ENCODE measurements around the gene CACTIN. TPM values are rescaled to one million over a fixed set of nuclear protein-coding genes. Genes with fewer than 3 reads are reported as not detected.

Gene CACTIN
- polyA plus RNA-seq, 1 of the 3 experiments (the other 2 are of a cell fraction) = 36.4 TPM

DNA sequence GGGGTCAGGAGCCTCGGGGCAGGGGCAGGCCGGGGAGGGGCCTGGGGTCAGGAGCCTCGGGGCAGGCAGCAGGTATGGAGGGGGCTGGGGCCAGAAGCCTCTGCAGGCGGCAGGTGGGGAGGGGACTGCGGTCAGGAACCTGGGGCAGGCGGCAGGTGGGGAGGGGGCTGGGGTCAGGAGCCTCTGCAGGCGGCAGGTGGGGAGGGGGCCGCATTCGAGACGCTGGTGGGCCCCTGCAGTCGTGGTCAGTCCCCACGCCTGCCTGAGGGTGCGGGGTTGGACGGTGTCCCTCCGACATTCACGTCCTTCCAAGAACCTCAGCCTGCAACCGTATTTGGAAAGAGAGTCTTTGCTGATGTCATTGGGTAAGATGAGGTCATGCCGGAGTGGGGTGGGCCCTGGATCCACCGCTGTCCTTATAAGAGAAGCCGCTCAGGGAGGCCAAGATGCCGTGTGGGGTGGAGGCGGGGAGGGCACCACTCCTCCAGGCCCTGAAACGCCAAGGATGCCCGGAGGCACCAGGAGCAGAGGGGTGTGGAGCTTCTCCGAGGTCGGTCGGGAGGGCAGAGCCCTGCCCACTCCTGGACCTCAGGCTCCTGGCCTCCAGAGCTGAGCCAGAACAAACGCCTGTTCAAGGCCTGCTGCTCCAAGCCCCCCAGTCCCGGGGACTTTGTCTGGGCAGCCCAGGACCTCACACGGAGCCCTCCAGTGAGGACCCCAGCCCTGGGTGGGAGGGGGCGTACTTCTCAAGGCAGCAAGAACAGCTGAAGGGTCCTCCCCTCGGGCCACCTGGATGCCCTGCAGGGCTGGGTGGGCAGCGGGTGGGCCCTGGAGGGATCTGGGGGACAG lies 43.6 kb upstream of the CACTIN start:
- H3F3A ChIP-seq (replicated peaks; ENCODE audit: insufficient read depth) = no peaks in the 10 kb centered on the region
- CTCF ChIA-PET = interaction anchor here (0.9 to 1.9 kb wide), 2 partner anchors 9 to 49 kb away, joined by 3 to 5 read pairs; no protein-coding TSS in a partner anchor
- H3K36me3 ChIP-seq (replicated peaks in 1 of 2; ENCODE audit: control insufficient read depth in 1 of 2, insufficient read depth in 2 of 2, low read length in 1 of 2) = no peaks in the 10 kb centered on the region
- DNase-seq = no peak
- no peak overlapping the region for H3K4me3 ChIP-seq (ENCODE audit: low read depth in 2 of 2, low read length in 1 of 2)
- H3K9ac ChIP-seq = no peak overlapping the region
- peaks cover 19% of the 10 kb centered on the region for H4K20me1 ChIP-seq (ENCODE audit: insufficient read depth)
- H3K4me1 ChIP-seq (ENCODE audit: control insufficient read depth in 1 of 2, insufficient read depth in 2 of 2, low read depth in 1 of 2, low read length in 1 of 2) = peaks cover 0 to 2% of the 10 kb centered on the region in 2 experiments; a peak in 1 of 4 replicates
- 92% methylated on average over 6 of the region's 33 CpGs for WGBS (ENCODE audit: low lambda C conversion rate)
- no peak overlapping the region for H2AFZ ChIP-seq (ENCODE audit: low read depth)
- POLR2A ChIA-PET = no interaction called here
- TF ChIP-seq, protein P1, sequence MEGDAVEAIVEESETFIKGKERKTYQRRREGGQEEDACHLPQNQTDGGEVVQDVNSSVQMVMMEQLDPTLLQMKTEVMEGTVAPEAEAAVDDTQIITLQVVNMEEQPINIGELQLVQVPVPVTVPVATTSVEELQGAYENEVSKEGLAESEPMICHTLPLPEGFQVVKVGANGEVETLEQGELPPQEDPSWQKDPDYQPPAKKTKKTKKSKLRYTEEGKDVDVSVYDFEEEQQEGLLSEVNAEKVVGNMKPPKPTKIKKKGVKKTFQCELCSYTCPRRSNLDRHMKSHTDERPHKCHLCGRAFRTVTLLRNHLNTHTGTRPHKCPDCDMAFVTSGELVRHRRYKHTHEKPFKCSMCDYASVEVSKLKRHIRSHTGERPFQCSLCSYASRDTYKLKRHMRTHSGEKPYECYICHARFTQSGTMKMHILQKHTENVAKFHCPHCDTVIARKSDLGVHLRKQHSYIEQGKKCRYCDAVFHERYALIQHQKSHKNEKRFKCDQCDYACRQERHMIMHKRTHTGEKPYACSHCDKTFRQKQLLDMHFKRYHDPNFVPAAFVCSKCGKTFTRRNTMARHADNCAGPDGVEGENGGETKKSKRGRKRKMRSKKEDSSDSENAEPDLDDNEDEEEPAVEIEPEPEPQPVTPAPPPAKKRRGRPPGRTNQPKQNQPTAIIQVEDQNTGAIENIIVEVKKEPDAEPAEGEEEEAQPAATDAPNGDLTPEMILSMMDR (IDR thresholded peaks at IDR 0.05) = no peak
- TF ChIP-seq RAD21 (IDR thresholded peaks at IDR 0.05; ENCODE audit: low read length) (no peak), FOXJ3 (CRISPR knock-in tag; IDR thresholded peaks at IDR 0.05) (no peak), NRF1 (IDR thresholded peaks at IDR 0.05; ENCODE audit: low read depth, low read length) (no peak), SIN3A (IDR thresholded peaks at IDR 0.05; ENCODE audit: borderline replicate concordance, low read depth, low read length) (no peak), RFX5 (IDR thresholded peaks at IDR 0.05; ENCODE audit: low read length) (no peak), TCF12 (IDR thresholded peaks at IDR 0.05) (no peak), MEF2A (IDR thresholded peaks at IDR 0.05; ENCODE audit: borderline replicate concordance, low read depth) (no peak), NFIC (IDR thresholded peaks at IDR 0.05; ENCODE audit: borderline replicate concordance) (no peak), RXRA (IDR thresholded peaks at IDR 0.05; ENCODE audit: borderline replicate concordance, low read depth) (no peak), TEAD4 (IDR thresholded peaks at IDR 0.05; ENCODE audit: borderline replicate concordance, insufficient read depth) (no peak), TAF1 (IDR thresholded peaks at IDR 0.05; ENCODE audit: borderline replicate concordance, low read depth, low read length) (no peak), JUND (IDR thresholded peaks at IDR 0.05) (no peak), POLR2AphosphoS5 (IDR thresholded peaks at IDR 0.05; ENCODE audit: low read depth, low read length) (no peak), FOSL2 (IDR thresholded peaks at IDR 0.05; ENCODE audit: borderline replicate concordance, low read depth) (no peak)
- TF ChIP-seq, protein P2, sequence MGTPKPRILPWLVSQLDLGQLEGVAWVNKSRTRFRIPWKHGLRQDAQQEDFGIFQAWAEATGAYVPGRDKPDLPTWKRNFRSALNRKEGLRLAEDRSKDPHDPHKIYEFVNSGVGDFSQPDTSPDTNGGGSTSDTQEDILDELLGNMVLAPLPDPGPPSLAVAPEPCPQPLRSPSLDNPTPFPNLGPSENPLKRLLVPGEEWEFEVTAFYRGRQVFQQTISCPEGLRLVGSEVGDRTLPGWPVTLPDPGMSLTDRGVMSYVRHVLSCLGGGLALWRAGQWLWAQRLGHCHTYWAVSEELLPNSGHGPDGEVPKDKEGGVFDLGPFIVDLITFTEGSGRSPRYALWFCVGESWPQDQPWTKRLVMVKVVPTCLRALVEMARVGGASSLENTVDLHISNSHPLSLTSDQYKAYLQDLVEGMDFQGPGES (IDR thresholded peaks at IDR 0.05; ENCODE audit: low read depth, low read length) = no peak
- TF ChIP-seq, protein P3, sequence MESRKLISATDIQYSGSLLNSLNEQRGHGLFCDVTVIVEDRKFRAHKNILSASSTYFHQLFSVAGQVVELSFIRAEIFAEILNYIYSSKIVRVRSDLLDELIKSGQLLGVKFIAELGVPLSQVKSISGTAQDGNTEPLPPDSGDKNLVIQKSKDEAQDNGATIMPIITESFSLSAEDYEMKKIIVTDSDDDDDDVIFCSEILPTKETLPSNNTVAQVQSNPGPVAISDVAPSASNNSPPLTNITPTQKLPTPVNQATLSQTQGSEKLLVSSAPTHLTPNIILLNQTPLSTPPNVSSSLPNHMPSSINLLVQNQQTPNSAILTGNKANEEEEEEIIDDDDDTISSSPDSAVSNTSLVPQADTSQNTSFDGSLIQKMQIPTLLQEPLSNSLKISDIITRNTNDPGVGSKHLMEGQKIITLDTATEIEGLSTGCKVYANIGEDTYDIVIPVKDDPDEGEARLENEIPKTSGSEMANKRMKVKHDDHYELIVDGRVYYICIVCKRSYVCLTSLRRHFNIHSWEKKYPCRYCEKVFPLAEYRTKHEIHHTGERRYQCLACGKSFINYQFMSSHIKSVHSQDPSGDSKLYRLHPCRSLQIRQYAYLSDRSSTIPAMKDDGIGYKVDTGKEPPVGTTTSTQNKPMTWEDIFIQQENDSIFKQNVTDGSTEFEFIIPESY (IDR thresholded peaks at IDR 0.05; ENCODE audit: borderline replicate concordance, low read depth) = no peak
- TF ChIP-seq, protein P4, sequence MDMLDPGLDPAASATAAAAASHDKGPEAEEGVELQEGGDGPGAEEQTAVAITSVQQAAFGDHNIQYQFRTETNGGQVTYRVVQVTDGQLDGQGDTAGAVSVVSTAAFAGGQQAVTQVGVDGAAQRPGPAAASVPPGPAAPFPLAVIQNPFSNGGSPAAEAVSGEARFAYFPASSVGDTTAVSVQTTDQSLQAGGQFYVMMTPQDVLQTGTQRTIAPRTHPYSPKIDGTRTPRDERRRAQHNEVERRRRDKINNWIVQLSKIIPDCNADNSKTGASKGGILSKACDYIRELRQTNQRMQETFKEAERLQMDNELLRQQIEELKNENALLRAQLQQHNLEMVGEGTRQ (IDR thresholded peaks at IDR 0.05; ENCODE audit: borderline replicate concordance, low read depth, low read length) = no peak
- TF ChIP-seq, protein P5, sequence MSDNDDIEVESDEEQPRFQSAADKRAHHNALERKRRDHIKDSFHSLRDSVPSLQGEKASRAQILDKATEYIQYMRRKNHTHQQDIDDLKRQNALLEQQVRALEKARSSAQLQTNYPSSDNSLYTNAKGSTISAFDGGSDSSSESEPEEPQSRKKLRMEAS (IDR thresholded peaks at IDR 0.05; ENCODE audit: low read depth) = no peak
- TF ChIP-seq, protein P6, sequence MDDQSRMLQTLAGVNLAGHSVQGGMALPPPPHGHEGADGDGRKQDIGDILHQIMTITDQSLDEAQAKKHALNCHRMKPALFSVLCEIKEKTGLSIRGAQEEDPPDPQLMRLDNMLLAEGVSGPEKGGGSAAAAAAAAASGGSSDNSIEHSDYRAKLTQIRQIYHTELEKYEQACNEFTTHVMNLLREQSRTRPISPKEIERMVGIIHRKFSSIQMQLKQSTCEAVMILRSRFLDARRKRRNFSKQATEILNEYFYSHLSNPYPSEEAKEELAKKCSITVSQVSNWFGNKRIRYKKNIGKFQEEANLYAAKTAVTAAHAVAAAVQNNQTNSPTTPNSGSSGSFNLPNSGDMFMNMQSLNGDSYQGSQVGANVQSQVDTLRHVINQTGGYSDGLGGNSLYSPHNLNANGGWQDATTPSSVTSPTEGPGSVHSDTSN (IDR thresholded peaks at IDR 0.05) = no peak
- no peak overlapping the region for H3K27ac ChIP-seq (ENCODE audit: low read depth in 2 of 2, low read length in 1 of 2)
- no peaks in the 10 kb centered on the region for H3K9me3 ChIP-seq
- H3K27me3 ChIP-seq (ENCODE audit: insufficient read depth) = no peaks in the 10 kb centered on the region
- H3K4me2 ChIP-seq = no peak overlapping the region
- no peaks in the 10 kb centered on the region for H3K9me2 ChIP-seq
- H3K79me2 ChIP-seq (ENCODE audit: insufficient read depth) = peaks cover 5% of the 10 kb centered on the region; the same call in 1 of the 2 replicates
